BE2C (cell line): ENCODE data around the gene STX10.
"Not testable (repeated sequence)": the region's sequence is repeated elsewhere in the genome, so short reads cannot be mapped to it uniquely, and the experiment has no call there.

Experiments used
- DNase-seq: peaks from one replicate; pipeline ENCODE4 v3.0.0-alpha.2; 2020
- H3K27me3 ChIP-seq: fragments of 250-450 bp; sonication (Bioruptor Pico); 2 replicates; pipeline ENCODE4 v1.5.1; 2020; ENCODE audit warnings: mild to moderate bottlenecking
- H3K36me3 ChIP-seq: fragments of 250-450 bp; sonication (Bioruptor Pico); 2 replicates; pipeline ENCODE4 v1.5.1; 2020; ENCODE audit warnings: mild to moderate bottlenecking
- H3K4me1 ChIP-seq: fragments of 250-450 bp; sonication (Bioruptor Pico); 2 replicates; pipeline ENCODE4 v1.5.1; 2020
- H3K4me3 ChIP-seq: 2 replicates; pipeline ENCODE4 v1.5.1; 2011; ENCODE audit warnings: low read depth, low read length
- H3K9me3 ChIP-seq: fragments of 250-450 bp; sonication (Bioruptor Pico); 2 replicates; pipeline ENCODE4 v1.5.1; 2020
- CTCF ChIP-seq: IDR thresholded peaks from 2 replicates; pipeline ENCODE4 v1.5.1; 2012; ENCODE audit warnings: mild to moderate bottlenecking, low read depth, low read length

Gene STX10

GRCh38 chr19:13152356-13152973 lies 2.3 kb upstream of the STX10 start:
- TF ChIP-seq CTCF = no peak
- peaks cover 6% of the 10 kb centered on the region for H3K36me3 ChIP-seq
- H3K4me3 ChIP-seq = peak overlapping the region; percentile 99
- H3K4me1 ChIP-seq = peaks cover 11% of the 10 kb centered on the region
- H3K9me3 ChIP-seq = no peaks in the 10 kb centered on the region
- H3K27me3 ChIP-seq = no peaks in the 10 kb centered on the region
- no peak for DNase-seq

- H3K27me3 ChIP-seq = no peaks in the 10 kb centered on the region
- H3K4me1 ChIP-seq = peaks cover 11% of the 10 kb centered on the region
- peaks cover 6% of the 10 kb centered on the region for H3K36me3 ChIP-seq
- no peaks in the 10 kb centered on the region for H3K9me3 ChIP-seq
- TF ChIP-seq CTCF = no peak
- peak; percentile 97 for DNase-seq
- peak overlapping the region; percentile 99 for H3K4me3 ChIP-seq
Measured at GRCh38 chr19:13151605-13152355, 1.6 kb upstream of the STX10 start.

GRCh38 chr19:13150931-13151604 lies 893 bp upstream of the STX10 start:
- Histone ChIP-seq H3K4me3 (peak overlapping the region; percentile 73), H3K4me1 (peaks cover 5% of the 10 kb centered on the region), H3K27me3 (no peaks in the 10 kb centered on the region), H3K9me3 (no peaks in the 10 kb centered on the region), H3K36me3 (peaks cover 6% of the 10 kb centered on the region)
- TF ChIP-seq CTCF = no peak
- DNase-seq = no peak

GRCh38 chr19:13149628-13150186 lies 468 bp downstream of the STX10 start:
- H3K9me3 ChIP-seq = no peaks in the 10 kb centered on the region
- H3K4me3 ChIP-seq = peak overlapping the region; percentile 73
- no peaks in the 10 kb centered on the region for H3K4me1 ChIP-seq
- peaks cover 6% of the 10 kb centered on the region for H3K36me3 ChIP-seq
- no peaks in the 10 kb centered on the region for H3K27me3 ChIP-seq
- peak; percentile 68 for DNase-seq
- no peak for TF ChIP-seq CTCF

- not testable (repeated sequence) for DNase-seq, H3K4me1 ChIP-seq, H3K36me3 ChIP-seq, H3K27me3 ChIP-seq, H3K9me3 ChIP-seq
- peak overlapping the region; percentile 73 for H3K4me3 ChIP-seq
Measured at GRCh38 chr19:13149173-13149627, 975 bp downstream of the STX10 start.

GRCh38 chr19:13146763-13147563 lies 3.2 kb downstream of the STX10 start:
- TF ChIP-seq CTCF = no peak
- H3K36me3 ChIP-seq = peaks cover 4% of the 10 kb centered on the region
- DNase-seq = no peak
- H3K4me1 ChIP-seq = no peaks in the 10 kb centered on the region
- no peak overlapping the region for H3K4me3 ChIP-seq
- no peaks in the 10 kb centered on the region for H3K9me3 ChIP-seq
- H3K27me3 ChIP-seq = no peaks in the 10 kb centered on the region
